GM12891 (cell line): ENCODE results near the gene RHCG.
A peak's percentile ranks its signal among the peaks of the same experiment; 100 is the strongest.

Experiments used
- DNase-seq: peaks from one replicate; pipeline ENCODE4 v3.0.0; 2011; ENCODE audit warnings: low spot score; ENCODE audit not compliant: insufficient read length
- FAIRE-seq: peaks from 2 replicates; lab custom pipeline; 2011; peaks lifted over from hg19 to GRCh38; lab: Jason Lieb, UNC
- PAX5 ChIP-seq: IDR thresholded peaks from 2 replicates; pipeline ENCODE4 v1.6.1; 2011; ENCODE audit warnings: low read length, moderate library complexity, mild to moderate bottlenecking; ENCODE audit not compliant: insufficient read depth, severe bottlenecking
- POLR2A ChIP-seq: IDR thresholded peaks from 2 replicates; pipeline ENCODE4 v1.6.1; 2011; ENCODE audit warnings: low read depth, low read length, control low read depth
- POLR2AphosphoS5 ChIP-seq: IDR thresholded peaks from 2 replicates; pipeline ENCODE4 v1.6.1; 2011; ENCODE audit warnings: low read depth, low read length, control low read depth
- POU2F2 ChIP-seq: IDR thresholded peaks from 2 replicates; pipeline ENCODE4 v1.6.1; 2011; ENCODE audit warnings: low read depth, mild to moderate bottlenecking, control low read depth, low read length, moderate library complexity
- SPI1 ChIP-seq: IDR thresholded peaks from 2 replicates; pipeline ENCODE4 v1.6.1; 2011; ENCODE audit warnings: low read depth, low read length, control low read depth
- TAF1 ChIP-seq: IDR thresholded peaks from 2 replicates; pipeline ENCODE4 v1.6.1; 2011; ENCODE audit warnings: low read depth, low read length, control low read depth

The RHCG gene

GRCh38 chr15:89494941-89495637 lies 1.3 kb downstream of the RHCG start:
- FAIRE-seq (no peak), DNase-seq (no peak)
- TF ChIP-seq SPI1 (no peak), TAF1 (no peak), POLR2A (no peak), POU2F2 (no peak), PAX5 (no peak), POLR2AphosphoS5 (no peak)

- no peak for DNase-seq
- FAIRE-seq: no peak
- TF ChIP-seq PAX5 (no peak), POLR2AphosphoS5 (no peak), TAF1 (no peak), SPI1 (no peak), POU2F2 (no peak), POLR2A (no peak)
Observed at GRCh38 chr15:89494031-89494430, 2.4 kb downstream of the RHCG start.

- DNase-seq (no peak), FAIRE-seq (no peak)
- TF ChIP-seq POLR2AphosphoS5: no peak
- TF ChIP-seq PAX5: no peak
- no peak for TF ChIP-seq POLR2A
- no peak for TF ChIP-seq TAF1
- no peak for TF ChIP-seq POU2F2
- no peak for TF ChIP-seq SPI1
Observed at GRCh38 chr15:89492934-89493631, 3.3 kb downstream of the RHCG start.

- DNase-seq (no peak), FAIRE-seq (no peak)
- TF ChIP-seq POLR2A (no peak), SPI1 (no peak), POU2F2 (no peak), POLR2AphosphoS5 (no peak), TAF1 (no peak), PAX5 (no peak)
Observed at GRCh38 chr15:89492111-89492641, 4.2 kb downstream of the RHCG start.

GRCh38 chr15:89490814-89491315 lies 5.5 kb downstream of the RHCG start:
- FAIRE-seq: no peak
- TF ChIP-seq TAF1 (no peak), PAX5 (no peak), POLR2AphosphoS5 (no peak), POU2F2 (no peak), POLR2A (no peak), SPI1 (no peak)
- no peak for DNase-seq

- TF ChIP-seq TAF1 (no peak), POLR2AphosphoS5 (no peak), SPI1 (no peak), POU2F2 (no peak), PAX5 (no peak), POLR2A (no peak)
- no peak for FAIRE-seq
- no peak for DNase-seq
Observed at GRCh38 chr15:89490081-89490813, 6.1 kb downstream of the RHCG start.

- DNase-seq: no peak
- FAIRE-seq: no peak
- TF ChIP-seq POLR2AphosphoS5: no peak
- TF ChIP-seq PAX5: no peak
- no peak for TF ChIP-seq POU2F2
- no peak for TF ChIP-seq TAF1
- TF ChIP-seq POLR2A: no peak
- no peak for TF ChIP-seq SPI1
Observed at GRCh38 chr15:89489376-89489775, 7.0 kb downstream of the RHCG start.

- FAIRE-seq (no peak), DNase-seq (no peak)
- TF ChIP-seq PAX5 (no peak), SPI1 (no peak)
Observed at GRCh38 chr15:89487791-89488190, 8.6 kb downstream of the RHCG start.

- peak; percentile 55 for DNase-seq
- no peak for TF ChIP-seq PAX5
- TF ChIP-seq POLR2A: no peak
- TF ChIP-seq POLR2AphosphoS5: no peak
- no peak for TF ChIP-seq SPI1
- no peak for TF ChIP-seq POU2F2
- TF ChIP-seq TAF1: no peak
Observed at GRCh38 chr15:89486726-89487050, 9.7 kb downstream of the RHCG start.

More at GRCh38 chr15:89486726-89487050, 9.7 kb downstream of the RHCG start:
- no peak for FAIRE-seq
